GM19351 (cell line): ENCODE data around the gene RSRC1.
"Not testable (repeated sequence)": the region's sequence is repeated elsewhere in the genome, so short reads cannot be mapped to it uniquely, and the experiment has no call there.

ENCODE experiments used
- ATAC-seq: cut with Tn5 transposase; IDR thresholded peaks from one replicate; pipeline ENCODE4 v1.9.1; 2021; ENCODE audit warnings: mild to moderate bottlenecking, moderate library complexity; ENCODE audit not compliant: unreplicated experiment

The RSRC1 gene, protein sequence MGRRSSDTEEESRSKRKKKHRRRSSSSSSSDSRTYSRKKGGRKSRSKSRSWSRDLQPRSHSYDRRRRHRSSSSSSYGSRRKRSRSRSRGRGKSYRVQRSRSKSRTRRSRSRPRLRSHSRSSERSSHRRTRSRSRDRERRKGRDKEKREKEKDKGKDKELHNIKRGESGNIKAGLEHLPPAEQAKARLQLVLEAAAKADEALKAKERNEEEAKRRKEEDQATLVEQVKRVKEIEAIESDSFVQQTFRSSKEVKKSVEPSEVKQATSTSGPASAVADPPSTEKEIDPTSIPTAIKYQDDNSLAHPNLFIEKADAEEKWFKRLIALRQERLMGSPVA

DNA sequence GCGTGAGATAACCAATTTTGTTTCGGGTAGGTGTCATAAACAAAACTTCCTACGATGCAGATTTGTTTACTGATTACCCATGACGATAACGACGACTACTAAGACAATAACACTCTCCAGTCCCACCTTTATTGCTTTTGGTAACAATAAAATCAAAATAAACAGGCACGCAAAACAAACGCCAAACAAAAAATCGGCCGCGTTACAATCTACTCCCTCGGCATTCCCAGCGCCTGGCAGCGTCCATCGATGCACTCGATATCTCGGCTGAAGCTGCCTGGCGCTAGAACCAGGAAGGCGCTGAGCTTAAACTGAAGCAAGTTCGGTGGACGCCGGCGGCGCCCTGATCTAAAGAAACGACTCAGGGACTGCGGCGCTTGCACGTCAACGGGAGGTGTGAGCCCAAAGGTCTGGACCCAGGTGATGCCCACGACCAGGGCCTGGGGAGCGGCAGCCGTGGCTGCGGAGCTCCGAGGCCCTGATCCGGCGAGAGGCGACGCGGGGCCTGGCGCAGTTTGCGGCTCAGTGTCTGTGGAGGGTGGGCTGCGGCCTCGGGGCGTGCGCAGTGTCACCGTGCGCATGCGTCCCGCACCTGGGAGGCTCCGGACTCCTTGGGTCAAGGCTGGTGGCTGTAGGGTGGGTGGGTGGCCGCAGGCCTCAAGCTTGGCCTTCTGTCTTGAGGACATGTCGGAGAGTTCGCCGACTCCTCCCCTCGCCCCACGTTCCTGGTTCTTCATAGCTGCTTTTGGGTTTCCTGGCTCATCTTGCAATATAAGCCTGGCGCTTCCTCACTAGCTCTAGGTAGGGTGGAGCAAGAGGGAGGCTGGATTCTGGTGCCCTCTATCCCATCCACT lies at the start of gene RSRC1:
Gene RSRC1, plus strand, starts transcription at position 286 of the 854 bp plus-strand sequence. CDS start 12,016 bp downstream, outside the sequence.
- ATAC-seq = peak; percentile 78

DNA sequence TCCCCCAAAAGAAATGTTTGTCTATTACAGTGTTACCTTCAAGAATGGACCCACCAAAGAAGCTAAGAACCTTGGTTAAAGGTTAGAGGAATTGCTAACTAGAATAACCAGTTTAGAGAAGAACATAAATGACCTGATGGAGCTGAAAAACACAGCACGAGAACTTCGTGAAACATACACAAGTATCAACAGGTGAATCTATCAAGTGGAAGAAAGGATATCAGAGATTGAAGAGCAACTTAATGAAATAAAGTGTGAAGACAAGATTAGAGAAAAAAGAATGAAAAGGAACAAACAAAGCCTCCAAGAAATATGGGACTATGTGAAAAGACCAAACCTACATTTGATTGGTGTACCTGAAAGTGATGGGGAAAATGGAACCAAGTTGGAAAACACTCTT lies 44.3 kb upstream of the RSRC1 start:
- not testable (repeated sequence) for ATAC-seq

DNA sequence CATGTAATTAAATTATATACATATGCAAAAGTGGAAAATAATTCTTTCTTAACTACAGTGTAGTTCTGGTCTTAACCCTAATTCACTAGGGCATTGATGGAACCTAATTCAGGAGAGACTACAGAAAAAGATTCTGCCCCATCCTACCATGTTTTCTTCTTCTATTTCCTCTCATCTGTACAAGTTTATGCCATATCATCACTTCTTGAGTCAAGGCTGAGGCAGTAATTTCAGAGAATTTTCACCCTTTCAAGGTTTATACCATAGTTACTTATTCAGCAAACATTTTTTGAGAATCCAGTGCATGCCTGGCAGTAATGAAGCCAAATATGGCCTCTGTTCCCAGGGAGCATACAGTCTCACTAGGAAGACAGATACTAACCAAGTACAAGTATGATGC lies 37.1 kb upstream of the RSRC1 start:
- ATAC-seq = no peak

DNA sequence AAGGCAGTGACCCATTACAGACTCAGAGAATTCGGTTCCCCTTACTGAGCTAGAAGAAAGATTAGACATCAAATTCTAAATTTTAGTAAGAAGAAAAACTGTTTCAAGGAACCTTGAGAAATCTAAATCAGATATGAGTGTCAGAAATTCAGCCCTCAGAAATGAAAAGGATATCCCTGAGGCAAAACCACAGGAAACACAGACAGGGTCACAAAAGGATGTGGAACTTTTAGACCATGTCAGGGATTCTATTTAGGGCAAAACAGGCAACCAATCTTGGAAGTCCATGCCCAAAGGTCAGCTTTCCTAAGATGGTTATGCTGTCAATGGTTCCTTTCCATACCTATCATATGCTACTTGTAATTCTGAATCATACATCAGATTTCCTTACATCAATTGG lies 35.3 kb upstream of the RSRC1 start:
- ATAC-seq = no peak

DNA sequence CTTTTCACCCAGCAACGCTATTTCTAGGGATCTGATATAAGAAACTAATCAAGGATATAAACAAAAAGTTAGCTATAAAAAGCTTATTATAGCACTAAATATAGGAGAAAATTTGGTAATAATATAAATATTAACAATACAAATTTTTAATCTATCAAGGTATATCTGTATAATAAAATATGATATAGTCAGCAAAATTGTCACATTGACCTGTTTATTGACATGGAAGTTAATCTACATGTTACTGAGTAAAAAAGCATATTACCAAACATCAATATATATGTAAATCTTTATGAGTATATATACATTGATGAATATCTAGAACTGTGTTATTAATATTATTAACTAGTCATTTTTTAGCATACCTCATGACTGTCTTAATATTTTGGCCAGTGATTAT lies 30.3 kb upstream of the RSRC1 start:
- ATAC-seq = no peak

DNA sequence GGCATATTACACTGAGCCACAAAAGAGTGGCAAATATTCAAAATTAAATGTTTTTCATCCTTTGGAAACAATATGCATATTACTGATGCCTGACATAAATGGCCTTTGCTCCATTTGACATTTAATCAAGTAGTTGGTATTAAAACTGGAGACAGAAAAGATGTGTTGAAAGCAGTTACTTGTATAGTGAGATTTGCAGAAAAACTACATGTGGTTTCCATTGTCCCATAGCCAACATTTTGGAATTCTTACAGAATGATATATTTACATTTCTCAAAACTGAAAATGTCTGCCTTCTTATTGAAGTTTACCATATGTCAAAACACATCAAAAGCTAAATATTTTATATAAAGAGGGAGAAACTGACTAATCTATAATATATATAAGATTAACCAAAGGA lies 25.2 kb upstream of the RSRC1 start:
- ATAC-seq = no peak

DNA sequence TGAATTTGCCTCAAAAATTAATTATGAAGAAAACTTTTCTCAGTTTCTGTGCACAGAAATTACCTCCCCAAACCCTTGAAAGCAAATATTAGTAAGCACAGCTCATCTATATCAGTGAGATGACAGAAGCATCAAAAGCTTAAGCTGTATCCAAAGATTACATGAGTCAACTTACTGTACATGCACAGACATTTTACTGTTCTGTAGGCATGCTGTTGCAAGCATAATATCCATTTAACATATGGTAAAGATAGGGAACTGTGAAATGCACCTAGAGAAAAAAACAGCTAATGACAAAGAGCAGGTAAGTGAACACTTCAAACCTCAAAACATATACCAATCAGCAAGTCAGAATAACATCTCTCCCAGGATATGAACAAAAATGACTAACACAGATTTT lies 24.5 kb upstream of the RSRC1 start:
- ATAC-seq = no peak

DNA sequence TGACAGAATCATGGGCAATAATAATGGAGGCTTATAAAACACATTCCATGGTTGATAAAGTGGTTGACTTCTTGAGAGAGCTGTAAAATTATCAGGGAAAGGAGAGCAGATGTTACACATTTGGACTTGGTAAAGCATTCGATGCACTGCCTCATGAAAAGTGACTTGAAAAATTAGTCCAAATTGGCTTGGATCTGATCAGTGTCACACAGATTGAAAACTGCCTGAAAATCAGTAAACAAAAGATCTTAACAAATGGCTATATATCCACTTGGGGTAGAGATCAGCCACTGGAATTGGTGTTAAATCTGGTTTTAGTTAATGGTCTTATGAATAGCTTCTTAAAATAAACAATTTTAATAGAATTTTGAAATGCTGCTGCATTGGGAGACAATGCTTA lies 24.0 kb upstream of the RSRC1 start:
- no peak for ATAC-seq

DNA sequence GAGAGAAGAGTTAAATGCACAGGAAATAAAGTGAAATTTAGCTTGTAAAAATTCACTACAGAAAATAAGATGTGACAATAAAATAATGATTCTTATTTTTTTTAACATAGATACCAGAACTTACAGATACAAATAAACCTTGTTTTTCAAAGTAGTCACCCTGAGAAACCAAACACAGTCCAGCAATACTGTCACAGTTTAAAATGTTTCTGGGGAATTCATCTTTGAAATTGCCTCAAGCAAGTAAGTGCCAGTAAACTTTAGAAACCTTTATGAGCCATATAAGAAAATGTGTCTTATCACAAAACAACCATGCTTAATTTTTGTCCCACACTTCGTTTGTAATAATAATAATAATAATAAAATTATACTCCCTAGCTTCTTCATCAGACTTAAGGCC lies 23.5 kb upstream of the RSRC1 start:
- ATAC-seq = no peak

DNA sequence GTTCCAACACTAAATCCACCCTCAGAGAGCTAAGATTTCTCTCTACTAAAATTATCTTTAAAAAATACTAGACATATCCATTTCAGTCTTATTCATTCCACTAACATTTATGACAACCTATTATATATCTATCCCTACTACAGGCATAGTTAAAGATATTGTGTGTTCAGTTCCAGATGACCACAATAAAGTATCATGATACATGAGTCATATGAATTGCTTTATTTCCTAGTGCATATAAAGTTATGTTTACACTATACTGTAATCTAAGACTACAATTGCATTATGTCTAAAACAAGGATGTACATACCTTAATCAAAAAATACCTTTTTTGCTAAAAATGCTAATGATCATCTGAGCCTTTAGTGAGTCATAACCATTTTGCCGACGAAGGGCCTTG lies 23.1 kb upstream of the RSRC1 start:
- no peak for ATAC-seq

DNA sequence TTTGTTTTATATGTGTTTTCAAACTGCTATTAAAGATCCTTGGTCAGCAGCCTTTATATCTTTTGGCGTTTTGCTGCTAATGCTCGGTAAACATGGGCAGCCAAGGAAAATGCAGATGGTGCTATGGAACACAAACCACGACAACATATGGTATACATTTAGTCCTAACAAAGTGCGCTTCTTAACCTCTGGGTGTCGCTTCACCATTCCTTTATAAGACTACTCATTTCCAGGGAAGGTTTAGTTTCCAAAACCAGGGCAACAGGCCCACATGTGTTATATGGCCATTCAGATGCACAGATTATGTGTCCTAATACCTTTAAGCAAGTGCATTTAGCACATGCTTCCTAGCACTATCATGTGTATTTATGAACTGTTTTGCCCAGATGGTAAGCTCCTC lies 18.4 kb upstream of the RSRC1 start:
- peak; percentile 38 for ATAC-seq

DNA sequence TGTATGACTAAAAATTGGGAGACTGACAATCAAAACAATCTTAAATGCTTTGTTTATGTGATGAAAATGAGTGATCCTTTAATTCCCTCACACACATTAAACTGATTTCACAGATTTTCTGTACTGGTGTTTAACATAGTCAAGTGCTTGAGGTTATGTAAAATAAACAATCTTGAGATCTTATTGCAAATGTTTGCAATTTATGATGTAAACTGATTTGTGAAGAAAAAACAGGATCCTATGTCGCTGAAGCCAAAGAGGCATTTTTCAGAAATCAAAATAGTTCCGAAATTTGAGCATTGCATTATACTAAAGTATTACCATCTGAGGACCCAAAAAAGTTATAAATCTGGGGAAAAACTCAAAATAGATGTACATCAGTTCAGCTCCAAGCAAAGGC lies 16.4 kb upstream of the RSRC1 start:
- ATAC-seq = no peak

DNA sequence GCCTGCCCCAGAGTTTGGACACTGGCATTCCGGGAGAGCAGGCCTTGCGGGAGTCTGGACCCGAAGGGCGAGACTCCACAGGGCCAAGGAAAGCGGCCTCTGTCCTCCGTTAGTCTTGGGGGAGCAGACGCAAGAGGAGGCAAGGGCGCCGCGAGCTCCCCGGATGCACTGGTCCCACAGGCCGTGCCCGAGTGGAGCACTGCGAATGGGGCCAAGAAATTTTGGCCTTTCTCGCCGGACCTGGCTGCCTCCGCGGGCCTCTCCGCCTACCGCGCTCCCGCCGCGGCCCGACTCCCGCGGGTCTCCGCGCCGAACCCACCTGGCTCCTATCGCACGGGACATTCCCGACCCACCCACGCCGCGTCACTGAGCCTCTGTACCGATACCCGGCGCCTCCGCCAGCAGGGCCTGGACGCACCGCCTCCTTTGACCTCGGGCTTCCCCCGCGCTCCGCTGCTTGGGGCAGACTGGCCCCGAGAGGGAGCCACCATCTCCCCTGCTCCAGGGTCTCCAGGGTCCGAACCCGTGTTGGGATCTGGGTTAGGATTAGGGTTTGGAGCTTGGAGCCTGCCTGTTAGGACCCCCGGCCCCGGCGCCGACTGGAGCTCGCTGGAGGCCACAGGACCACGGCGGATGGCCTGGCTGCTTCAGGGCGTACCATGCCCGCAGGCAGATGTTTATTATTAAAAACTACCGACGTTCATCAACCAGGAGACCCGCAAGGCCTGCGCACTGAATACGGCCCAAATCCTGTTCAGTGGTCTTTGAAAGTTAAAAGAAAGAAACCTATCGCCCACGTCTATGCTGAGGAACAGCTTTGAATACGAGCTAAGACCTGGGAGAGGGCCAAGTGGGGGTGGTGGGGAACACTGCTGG lies 15.4 kb upstream of the RSRC1 start:
- peak; percentile 47 for ATAC-seq

DNA sequence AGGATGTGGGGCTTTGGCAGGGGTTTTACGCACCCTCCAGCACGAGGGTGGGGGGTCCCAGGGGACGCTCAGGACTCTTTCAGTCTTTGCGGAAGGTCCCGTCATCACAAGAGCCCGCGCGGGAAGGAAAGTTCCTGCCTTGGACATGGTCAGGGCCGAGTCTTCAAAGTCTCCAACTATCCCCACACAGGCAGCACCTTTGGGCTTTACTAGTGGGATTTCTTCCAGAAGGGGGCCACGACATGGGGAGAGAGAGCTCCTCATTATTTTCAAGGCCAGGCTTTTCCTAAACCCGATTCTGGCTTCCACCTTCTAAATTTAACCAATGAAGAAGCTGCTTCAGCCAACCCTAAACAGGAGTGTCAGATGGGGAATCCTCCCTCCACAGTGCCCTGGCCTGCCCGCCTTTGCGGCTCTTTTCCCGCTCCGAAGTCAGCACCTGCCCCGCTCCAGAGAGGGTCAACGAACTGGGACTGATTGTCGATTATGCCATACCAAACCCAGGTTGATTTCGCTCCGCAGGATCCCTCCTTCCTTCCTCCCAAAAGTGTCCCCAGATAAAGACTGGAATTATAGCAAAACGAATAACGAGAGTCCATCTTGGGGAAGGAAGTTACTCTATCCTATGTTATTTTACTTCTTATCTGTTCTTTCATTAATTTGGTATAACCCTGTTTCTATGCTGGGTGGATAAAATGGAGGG lies 14.6 kb upstream of the RSRC1 start:
- no peak for ATAC-seq

DNA sequence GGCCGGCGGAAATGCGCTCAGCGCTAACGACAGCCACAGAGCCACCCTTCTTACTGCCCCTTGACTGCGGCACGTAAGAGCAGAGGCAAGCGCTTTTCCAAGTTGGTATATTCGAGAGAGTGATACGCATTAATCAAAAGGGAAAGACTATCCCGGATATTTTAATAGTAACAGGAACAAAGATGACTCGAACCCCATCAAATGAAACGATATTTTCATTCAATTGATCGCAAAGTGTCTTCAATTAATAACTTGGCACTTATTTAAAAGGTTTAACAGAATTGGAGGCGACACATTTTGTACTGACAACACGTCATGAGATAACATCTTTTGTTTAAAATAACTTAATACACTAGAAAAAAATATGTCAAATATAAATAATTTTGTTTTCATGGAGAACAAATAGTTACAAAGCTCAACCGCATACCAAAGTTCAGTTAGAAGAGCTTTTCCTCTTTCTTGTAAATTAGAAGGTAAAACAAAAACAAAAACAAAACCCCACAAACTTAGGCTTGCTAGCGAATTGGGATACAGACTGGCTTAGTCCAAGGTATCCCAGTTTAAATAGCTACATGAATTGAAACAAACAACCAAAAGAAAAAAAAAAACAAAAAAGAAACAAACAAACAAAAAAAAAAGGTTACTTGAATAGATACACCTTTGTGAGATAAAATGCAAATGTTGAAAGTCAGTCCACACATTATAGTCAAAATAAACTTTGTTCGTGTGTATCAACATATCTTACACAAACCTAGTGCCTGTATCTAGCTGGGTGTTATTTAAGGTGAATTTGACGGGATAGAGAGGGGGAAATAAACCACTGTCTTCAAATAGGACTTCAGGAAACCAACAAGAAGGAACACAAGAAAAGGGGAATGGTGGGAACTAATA lies 13.8 kb upstream of the RSRC1 start:
- ATAC-seq = no peak

DNA sequence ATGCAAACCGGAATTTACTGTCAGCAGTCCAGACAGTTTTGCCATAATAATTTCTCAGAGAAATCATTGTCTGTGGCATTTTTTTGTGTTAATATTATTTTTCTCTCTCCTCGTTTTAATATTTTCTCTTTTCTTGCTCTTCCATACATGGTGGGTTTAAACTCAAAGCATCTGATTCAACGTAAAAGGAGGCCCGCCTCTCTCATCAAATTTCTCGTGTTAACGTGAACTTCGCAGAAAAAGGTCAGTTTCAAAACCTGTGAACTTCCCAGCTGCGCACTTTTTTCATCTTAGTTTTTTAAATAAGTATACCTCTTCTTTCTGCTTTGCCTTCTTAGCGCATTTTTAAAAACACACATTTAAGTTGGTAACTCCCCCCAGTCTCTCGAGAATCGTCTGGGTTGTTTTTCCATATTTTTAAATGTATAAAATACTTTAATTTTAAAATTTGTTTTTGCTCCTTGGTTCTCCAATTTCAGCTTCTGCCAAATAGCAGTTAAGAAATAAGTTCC lies 12.8 kb upstream of the RSRC1 start:
- ATAC-seq = no peak

DNA sequence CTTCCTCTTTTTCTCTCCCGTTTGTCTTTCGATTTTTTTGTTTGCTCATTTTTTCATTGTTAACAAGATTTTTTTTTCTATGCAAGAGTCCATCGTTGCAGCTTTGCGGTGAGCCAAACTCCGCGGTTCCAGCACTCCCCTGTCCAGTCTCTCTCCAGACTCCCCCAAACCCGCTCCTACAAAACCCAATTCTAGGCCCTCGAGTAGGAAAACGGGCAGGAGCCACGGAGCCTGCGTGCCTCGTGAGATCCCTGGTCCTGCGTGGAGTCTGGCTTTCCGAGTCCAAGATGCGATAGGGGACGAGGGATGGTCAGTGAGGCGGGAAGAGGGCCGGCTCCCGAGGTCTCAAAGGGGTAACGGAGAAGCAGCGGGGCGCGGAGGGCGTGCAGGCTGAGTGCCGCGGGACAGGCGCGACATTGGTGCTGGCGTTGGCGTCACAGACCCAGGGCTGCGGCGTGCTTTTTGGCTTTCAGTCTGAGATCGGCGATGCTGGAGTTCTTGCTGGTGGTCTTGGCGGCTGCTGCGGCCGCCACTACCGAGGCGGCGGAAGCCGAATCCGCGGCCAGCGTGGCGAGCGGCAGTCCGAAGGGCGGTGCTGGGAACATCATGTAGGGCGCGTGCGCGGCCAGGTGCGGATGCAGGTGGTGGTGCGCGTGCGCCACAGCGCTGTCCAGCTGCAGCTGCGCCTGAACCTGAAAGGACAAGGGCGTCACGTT lies 12.1 kb upstream of the RSRC1 start:
- peak; percentile 83 for ATAC-seq

DNA sequence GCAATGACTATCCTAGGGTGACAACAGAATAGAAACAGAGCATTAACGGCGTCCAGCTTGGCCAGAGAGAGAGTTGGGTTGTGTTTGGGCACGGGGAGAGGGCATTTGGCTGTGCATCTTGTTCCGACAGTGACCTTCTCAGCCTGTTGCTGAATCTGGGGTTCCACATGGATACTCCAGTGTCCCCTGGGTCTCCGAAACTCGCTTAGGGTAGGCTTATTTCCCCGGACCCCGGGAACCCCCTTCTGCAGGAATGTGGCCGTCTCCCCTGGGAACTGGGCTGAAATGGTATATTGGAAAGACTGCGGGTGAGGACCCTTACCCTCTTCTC lies 11.6 kb upstream of the RSRC1 start:
- ATAC-seq = no peak

DNA sequence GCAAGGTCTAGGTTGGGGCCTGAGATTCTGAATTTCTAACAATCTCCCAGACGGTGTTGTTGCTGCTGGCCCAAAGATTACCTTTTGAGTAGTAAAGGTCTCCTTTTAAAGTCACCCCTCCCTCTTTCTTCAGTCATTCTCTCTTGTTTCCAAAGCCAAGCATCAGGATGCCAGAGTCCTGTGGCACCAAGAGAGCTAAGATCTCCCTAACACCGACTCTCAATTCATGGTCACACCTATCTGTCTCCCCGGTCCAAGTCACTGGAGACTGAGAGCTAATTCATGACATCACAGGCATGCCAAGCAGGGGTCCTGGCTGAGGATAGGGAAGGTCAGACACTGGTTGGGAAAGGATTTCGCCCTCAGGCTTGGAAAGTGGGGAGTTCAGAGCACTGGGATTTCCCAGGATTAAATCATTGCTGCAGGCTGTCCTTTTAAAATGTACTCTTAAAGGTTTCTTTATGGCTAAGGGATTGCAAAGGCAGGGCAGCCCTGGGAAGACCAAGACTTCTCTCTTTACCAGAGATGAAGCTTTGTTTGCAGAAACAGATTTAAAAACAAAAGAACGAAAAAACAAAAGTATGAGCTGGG lies 11.0 kb upstream of the RSRC1 start:
- ATAC-seq = no peak
